H9 (cell line): ENCODE measurements around the gene KTN1. TPM values are rescaled to one million over a fixed set of nuclear protein-coding genes. Genes with fewer than 3 reads are reported as not detected.

Source experiments
- DNase-seq: peaks from one replicate; pipeline ENCODE4 v3.0.0-alpha.2; 2017
- H2AFZ ChIP-seq: one replicate; pipeline ENCODE4 v1.6.1; 2013; ENCODE audit warnings: mild to moderate bottlenecking, low read length, control low read depth, moderate library complexity
- H2AK5ac ChIP-seq: 2 replicates; pipeline ENCODE4 v1.6.1; 2013; ENCODE audit warnings: low read length, control low read depth, mixed read lengths; ENCODE audit not compliant: insufficient read length
- H2BK120ac ChIP-seq: one replicate; pipeline ENCODE4 v1.6.1; 2013; ENCODE audit warnings: low read depth, mild to moderate bottlenecking, low read length, control low read depth, inconsistent platforms; ENCODE audit not compliant: poor library complexity, severe bottlenecking
- H2BK12ac ChIP-seq: 2 replicates; pipeline ENCODE4 v1.6.1; 2013; ENCODE audit warnings: low read length, control low read depth, mixed read lengths, low read depth; ENCODE audit not compliant: insufficient read length
- H2BK15ac ChIP-seq: 2 replicates; pipeline ENCODE4 v1.6.1; 2013; ENCODE audit warnings: low read depth, low read length, control low read depth
- H2BK20ac ChIP-seq: one replicate; pipeline ENCODE4 v1.6.1; 2013; ENCODE audit warnings: low read depth, mild to moderate bottlenecking, low read length, control low read depth, inconsistent platforms; ENCODE audit not compliant: poor library complexity, severe bottlenecking
- H2BK5ac ChIP-seq: 2 replicates; pipeline ENCODE4 v1.6.1; 2013; ENCODE audit warnings: low read length, control low read depth, mixed read lengths; ENCODE audit not compliant: insufficient read length
- H3K14ac ChIP-seq: 2 replicates; pipeline ENCODE4 v1.6.1; 2013; ENCODE audit warnings: low read length, control low read depth; ENCODE audit not compliant: insufficient read depth
- H3K18ac ChIP-seq: 2 replicates; pipeline ENCODE4 v1.6.1; 2013; ENCODE audit warnings: low read depth, mild to moderate bottlenecking, mixed read lengths, low read length, control low read depth; ENCODE audit not compliant: insufficient read length
- H3K23ac ChIP-seq: 2 replicates; pipeline ENCODE4 v1.6.1; 2013; ENCODE audit warnings: low read length, control low read depth, mixed read lengths, low read depth; ENCODE audit not compliant: insufficient read length
- H3K23me2 ChIP-seq: 2 replicates; pipeline ENCODE4 v1.6.1; 2013; ENCODE audit warnings: low read depth, mild to moderate bottlenecking, mixed read lengths, low read length, control low read depth; ENCODE audit not compliant: insufficient read length, poor library complexity, severe bottlenecking
- H3K27ac ChIP-seq: 2 replicates; pipeline ENCODE4 v1.5.1; 2013; ENCODE audit warnings: low read length, control low read depth, mixed read lengths, low read depth; ENCODE audit not compliant: insufficient read length
- H3K27me3 ChIP-seq: 2 replicates; pipeline ENCODE4 v1.6.1; 2013; ENCODE audit warnings: low read length, control low read depth, inconsistent platforms; ENCODE audit not compliant: insufficient read depth
- H3K4ac ChIP-seq: 2 replicates; pipeline ENCODE4 v1.6.1; 2013; ENCODE audit warnings: low read depth, mild to moderate bottlenecking, control low read depth, inconsistent platforms, low read length, moderate library complexity
- H3K4me1 ChIP-seq: 2 replicates; pipeline ENCODE4 v1.6.1; 2013; ENCODE audit warnings: low read length, control low read depth, inconsistent platforms; ENCODE audit not compliant: insufficient read depth
- H3K4me2 ChIP-seq: 2 replicates; pipeline ENCODE4 v1.6.1; 2013; ENCODE audit warnings: low read length, control low read depth, mixed read lengths; ENCODE audit not compliant: insufficient read length, insufficient read depth
- H3K56ac ChIP-seq: 2 replicates; pipeline ENCODE4 v1.6.1; 2013; ENCODE audit warnings: low read depth, mild to moderate bottlenecking, mixed read lengths, low read length, control low read depth; ENCODE audit not compliant: insufficient read length
- H3K79me1 ChIP-seq: 2 replicates; pipeline ENCODE4 v1.6.1; 2013; ENCODE audit warnings: low read depth, mild to moderate bottlenecking, moderate library complexity, low read length, control low read depth, inconsistent platforms; ENCODE audit not compliant: insufficient read depth, poor library complexity, severe bottlenecking
- H3K79me2 ChIP-seq: 2 replicates; pipeline ENCODE4 v1.6.1; 2013; ENCODE audit warnings: low read length, control low read depth, inconsistent platforms; ENCODE audit not compliant: insufficient read depth
- H3K9ac ChIP-seq: 2 replicates; pipeline ENCODE4 v1.6.1; 2013; ENCODE audit warnings: low read length, control low read depth, mixed read lengths; ENCODE audit not compliant: insufficient read length; ENCODE audit errors: extremely low read depth
- H3K9me3 ChIP-seq: one replicate; pipeline ENCODE4 v1.6.1; 2013; ENCODE audit warnings: low read depth, low read length, inconsistent platforms; ENCODE audit not compliant: control insufficient read depth
- H3T11ph ChIP-seq: one replicate; pipeline ENCODE4 v1.6.1; 2013; ENCODE audit warnings: mild to moderate bottlenecking, low read length, control low read depth, inconsistent platforms
- H4K20me1 ChIP-seq: one replicate; pipeline ENCODE4 v1.6.1; 2013; ENCODE audit not compliant: control insufficient read depth, insufficient read length, insufficient read depth
- H4K5ac ChIP-seq: 2 replicates; pipeline ENCODE4 v1.6.1; 2013; ENCODE audit warnings: low read depth, mild to moderate bottlenecking, mixed read lengths, low read length, control low read depth; ENCODE audit not compliant: insufficient read length
- H4K8ac ChIP-seq: replicated peaks from 2 replicates; pipeline ENCODE4 v1.6.1; 2013; ENCODE audit warnings: low read length, control low read depth, mixed read lengths, low read depth; ENCODE audit not compliant: insufficient read length
- H4K91ac ChIP-seq: 2 replicates; pipeline ENCODE4 v1.6.1; 2013; ENCODE audit warnings: low read depth, mild to moderate bottlenecking, moderate library complexity, mixed read lengths, low read length, control low read depth; ENCODE audit not compliant: insufficient read length
- H3K27ac Mint-ChIP-seq, 3 experiments: 2 replicates in 2 of 3; 3 replicates in 1 of 3; pipeline ENCODE4 v1.8.0; 2020 to 2021; ENCODE audit warnings: mixed read lengths in 3 of 3, mild to moderate bottlenecking in 1 of 3, moderate library complexity in 1 of 3
- H3K27me3 Mint-ChIP-seq: 2 replicates; pipeline ENCODE4 v1.8.0; 2021; ENCODE audit warnings: low read depth, mild to moderate bottlenecking, moderate library complexity, mixed read lengths
- H3K36me3 Mint-ChIP-seq, 3 experiments: 2 replicates in 2 of 3; 3 replicates in 1 of 3; pipeline ENCODE4 v1.8.0; 2020 to 2021; ENCODE audit warnings: low read depth in 3 of 3, mixed read lengths in 3 of 3; ENCODE audit not compliant: insufficient read depth in 1 of 3
- H3K4me1 Mint-ChIP-seq, 2 experiments: 2 replicates each; pipeline ENCODE4 v1.8.0; 2020; ENCODE audit warnings: mixed read lengths in 2 of 2
- H3K4me3 Mint-ChIP-seq, 2 experiments: 2 replicates in 1 of 2; 3 replicates in 1 of 2; pipeline ENCODE4 v1.8.0; 2020 to 2021; ENCODE audit warnings: mild to moderate bottlenecking in 2 of 2, mixed read lengths in 2 of 2, moderate library complexity in 1 of 2
- H3K9me3 Mint-ChIP-seq, 2 experiments: 2 replicates in 1 of 2; 3 replicates in 1 of 2; pipeline ENCODE4 v1.8.0; 2020; ENCODE audit warnings: mild to moderate bottlenecking in 2 of 2, mixed read lengths in 2 of 2, moderate library complexity in 1 of 2
- WGBS: extraction: QIAGEN DNeasy Blood & Tissue Kit; methylation state at CpG from one replicate; pipeline ENCODE4 v1.1.7; 2013; ENCODE audit warnings: missing lambda C conversion rate, low lambda C conversion rate, mixed read lengths; ENCODE audit not compliant: insufficient read length; ENCODE audit errors: extremely low coverage; 5-methylcytosine and 5-hydroxymethylcytosine counted together
- total RNA-seq: library from RNA; stranded (reverse); gene quantifications from 2 replicates; pipeline ENCODE4 v1.2.1, GENCODE V29; 2021
- TF ChIP-seq, protein P1 (sequence below): fragments of 200-600 bp; sonication (generic); conservative IDR thresholded peaks from 3 replicates; pipeline ENCODE4 v1.8.0; 2021; ENCODE audit warnings: antibody characterized with exemption, mild to moderate bottlenecking

The KTN1 gene
- total RNA-seq, 1 experiment from 2014 or later, result 128 TPM

- Histone ChIP-seq H4K20me1 (no peaks in the 10 kb centered on the region), H3K56ac (no peak overlapping the region), H3K79me2 (no peaks in the 10 kb centered on the region), H2BK15ac (no peak overlapping the region), H3K27me3 (no peaks in the 10 kb centered on the region), H4K91ac (no peak overlapping the region), H3T11ph (no peak overlapping the region), H2BK120ac (no peak overlapping the region), H3K9me3 (no peaks in the 10 kb centered on the region), H3K27ac (no peak overlapping the region), H2AFZ (no peak overlapping the region), H3K4me1 (peaks cover 2% of the 10 kb centered on the region; the same call in 1 of the 2 replicates), H3K79me1 (no peaks in the 10 kb centered on the region), H3K4ac (no peak overlapping the region), H2BK12ac (no peak overlapping the region), H4K8ac (no peak overlapping the region), H3K4me2 (no peak overlapping the region), H3K18ac (no peak overlapping the region), H2AK5ac (no peak overlapping the region), H2BK20ac (no peak overlapping the region), H4K5ac (no peak overlapping the region), H3K9ac (no peak overlapping the region), H2BK5ac (no peak overlapping the region), H3K23me2 (no peaks in the 10 kb centered on the region), H3K14ac (no peak overlapping the region), H3K23ac (no peak overlapping the region)
- peaks cover 15% of the 10 kb centered on the region in 2 experiments for H3K4me1 Mint-ChIP-seq
- H3K27ac Mint-ChIP-seq, result peak overlapping the region; percentile 12 to 35 (median 30); a peak in 2 of 7 replicates
- TF ChIP-seq, protein P1, sequence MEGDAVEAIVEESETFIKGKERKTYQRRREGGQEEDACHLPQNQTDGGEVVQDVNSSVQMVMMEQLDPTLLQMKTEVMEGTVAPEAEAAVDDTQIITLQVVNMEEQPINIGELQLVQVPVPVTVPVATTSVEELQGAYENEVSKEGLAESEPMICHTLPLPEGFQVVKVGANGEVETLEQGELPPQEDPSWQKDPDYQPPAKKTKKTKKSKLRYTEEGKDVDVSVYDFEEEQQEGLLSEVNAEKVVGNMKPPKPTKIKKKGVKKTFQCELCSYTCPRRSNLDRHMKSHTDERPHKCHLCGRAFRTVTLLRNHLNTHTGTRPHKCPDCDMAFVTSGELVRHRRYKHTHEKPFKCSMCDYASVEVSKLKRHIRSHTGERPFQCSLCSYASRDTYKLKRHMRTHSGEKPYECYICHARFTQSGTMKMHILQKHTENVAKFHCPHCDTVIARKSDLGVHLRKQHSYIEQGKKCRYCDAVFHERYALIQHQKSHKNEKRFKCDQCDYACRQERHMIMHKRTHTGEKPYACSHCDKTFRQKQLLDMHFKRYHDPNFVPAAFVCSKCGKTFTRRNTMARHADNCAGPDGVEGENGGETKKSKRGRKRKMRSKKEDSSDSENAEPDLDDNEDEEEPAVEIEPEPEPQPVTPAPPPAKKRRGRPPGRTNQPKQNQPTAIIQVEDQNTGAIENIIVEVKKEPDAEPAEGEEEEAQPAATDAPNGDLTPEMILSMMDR, result no peak
- WGBS, result no CpG with 5 or more reads among the region's 2 CpGs
- no peaks in the 10 kb centered on the region for H3K9me3 Mint-ChIP-seq
- H3K36me3 Mint-ChIP-seq, result peaks cover 23 to 61% (median 56%) of the 10 kb centered on the region in 3 experiments; a peak in 6 of 7 replicates
- no peak overlapping the region for H3K4me3 Mint-ChIP-seq
- no peak for DNase-seq
- H3K27me3 Mint-ChIP-seq, result no peaks in the 10 kb centered on the region
Observed at GRCh38 chr14:55645845-55646832, 66.1 kb downstream of the KTN1 start.
